ENCODE results near the gene COLEC11. TPM values are rescaled to one million over a fixed set of nuclear protein-coding genes. Genes with fewer than 3 reads are reported as not detected.
A peak's percentile ranks its signal among the peaks of the same experiment; 100 is the strongest.

Gene COLEC11
- total RNA-seq, 1 donor from 2014 or later: not detected

DNA sequence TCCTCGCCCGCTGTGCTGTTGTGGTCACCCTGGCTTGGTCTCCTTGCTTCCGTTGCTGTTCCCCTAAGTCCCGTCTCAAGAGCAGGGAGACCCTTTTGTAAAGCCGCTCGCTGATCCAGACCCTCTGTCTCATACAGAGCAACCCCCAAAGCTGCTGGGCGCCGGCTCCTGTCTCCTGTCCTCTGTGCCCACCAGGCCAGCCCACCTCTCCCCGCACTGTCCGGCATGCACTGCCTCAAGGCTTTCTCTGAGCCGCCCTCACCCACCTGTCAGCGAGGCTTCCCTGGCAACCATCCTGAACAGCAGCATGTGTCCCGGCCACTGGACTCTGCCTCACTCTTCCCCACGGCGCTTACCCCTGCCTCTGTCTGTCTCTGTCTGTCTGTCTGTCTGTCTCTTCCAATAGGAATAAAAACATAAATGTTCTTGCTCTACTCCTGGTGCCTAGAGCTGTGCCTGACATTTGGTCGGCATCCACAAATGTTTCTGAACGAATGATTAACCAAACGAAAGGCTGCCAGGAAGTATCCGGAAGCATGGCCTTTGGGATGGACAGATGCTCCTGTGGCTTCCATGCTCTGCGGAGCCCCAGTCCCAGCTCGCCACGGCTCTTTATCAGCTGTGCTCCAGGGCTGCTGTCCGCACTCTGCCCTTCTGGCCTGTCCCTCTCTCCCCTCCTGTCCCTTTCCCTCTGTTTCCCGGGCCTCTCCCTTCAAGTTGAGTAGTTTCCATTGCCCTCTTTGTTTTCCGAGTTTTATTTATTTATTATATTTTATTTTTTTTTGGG is 7.8 kb downstream of the COLEC11 start:
- TF ChIP-seq, protein P1, sequence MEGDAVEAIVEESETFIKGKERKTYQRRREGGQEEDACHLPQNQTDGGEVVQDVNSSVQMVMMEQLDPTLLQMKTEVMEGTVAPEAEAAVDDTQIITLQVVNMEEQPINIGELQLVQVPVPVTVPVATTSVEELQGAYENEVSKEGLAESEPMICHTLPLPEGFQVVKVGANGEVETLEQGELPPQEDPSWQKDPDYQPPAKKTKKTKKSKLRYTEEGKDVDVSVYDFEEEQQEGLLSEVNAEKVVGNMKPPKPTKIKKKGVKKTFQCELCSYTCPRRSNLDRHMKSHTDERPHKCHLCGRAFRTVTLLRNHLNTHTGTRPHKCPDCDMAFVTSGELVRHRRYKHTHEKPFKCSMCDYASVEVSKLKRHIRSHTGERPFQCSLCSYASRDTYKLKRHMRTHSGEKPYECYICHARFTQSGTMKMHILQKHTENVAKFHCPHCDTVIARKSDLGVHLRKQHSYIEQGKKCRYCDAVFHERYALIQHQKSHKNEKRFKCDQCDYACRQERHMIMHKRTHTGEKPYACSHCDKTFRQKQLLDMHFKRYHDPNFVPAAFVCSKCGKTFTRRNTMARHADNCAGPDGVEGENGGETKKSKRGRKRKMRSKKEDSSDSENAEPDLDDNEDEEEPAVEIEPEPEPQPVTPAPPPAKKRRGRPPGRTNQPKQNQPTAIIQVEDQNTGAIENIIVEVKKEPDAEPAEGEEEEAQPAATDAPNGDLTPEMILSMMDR (IDR thresholded peaks at IDR 0.05): no peak
- Mint-ChIP-seq H3K9me3 (ENCODE audit: unreplicated experiment) (no peaks in the 10 kb centered on the region), H3K36me3 (ENCODE audit: unreplicated experiment) (no peaks in the 10 kb centered on the region), H3K27ac (ENCODE audit: unreplicated experiment) (no peak overlapping the region), H3K27me3 (ENCODE audit: unreplicated experiment) (peaks cover 3% of the 10 kb centered on the region), H3K4me3 (ENCODE audit: unreplicated experiment) (no peak overlapping the region), H3K4me1 (ENCODE audit: unreplicated experiment) (no peaks in the 10 kb centered on the region)
- DNase-seq (ENCODE audit: extremely low spot score, unreplicated experiment): peak; percentile 82

DNA sequence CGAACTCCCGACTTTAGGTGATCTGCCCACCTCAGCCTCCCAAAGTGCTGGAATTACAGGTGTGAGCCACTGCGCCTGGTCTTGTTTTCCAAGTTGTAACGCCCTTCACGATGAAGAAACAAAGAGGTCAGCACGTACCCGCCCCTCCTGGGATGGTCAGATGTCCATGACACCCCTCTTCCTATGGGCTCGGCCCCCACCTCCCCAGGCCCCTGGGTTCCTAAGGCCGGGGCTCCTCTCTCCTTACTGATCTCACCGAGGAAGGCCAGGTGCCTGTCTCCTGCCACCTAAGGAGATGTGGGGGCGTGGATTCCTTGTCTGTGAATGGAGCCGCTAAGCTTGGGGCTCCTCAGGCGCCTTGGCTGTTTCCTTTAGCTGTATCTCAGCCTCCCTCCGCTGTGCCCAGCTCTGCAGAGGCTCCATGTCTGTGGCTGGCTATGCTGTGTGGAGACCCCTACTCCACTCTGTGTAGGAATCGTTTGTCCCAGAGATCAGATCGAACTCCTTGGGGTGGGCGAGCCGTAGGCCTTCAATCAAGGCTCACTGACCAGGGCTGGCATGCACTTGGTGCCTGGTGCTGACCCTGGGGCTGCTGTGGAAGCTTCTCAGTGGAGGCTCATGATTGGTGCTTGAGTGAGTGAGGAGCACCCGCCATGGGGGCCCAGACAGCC is 8.8 kb downstream of the COLEC11 start:
- H3K4me1 Mint-ChIP-seq (ENCODE audit: unreplicated experiment): no peaks in the 10 kb centered on the region
- H3K27me3 Mint-ChIP-seq (ENCODE audit: unreplicated experiment): no peaks in the 10 kb centered on the region
- no peaks in the 10 kb centered on the region for H3K36me3 Mint-ChIP-seq (ENCODE audit: unreplicated experiment)
- H3K4me3 Mint-ChIP-seq (ENCODE audit: unreplicated experiment): no peak overlapping the region
- TF ChIP-seq, protein P1 (IDR thresholded peaks at IDR 0.05): no peak
- no peaks in the 10 kb centered on the region for H3K9me3 Mint-ChIP-seq (ENCODE audit: unreplicated experiment)
- no peak overlapping the region for H3K27ac Mint-ChIP-seq (ENCODE audit: unreplicated experiment)
- DNase-seq (ENCODE audit: extremely low spot score, unreplicated experiment): peak; percentile 70

DNA sequence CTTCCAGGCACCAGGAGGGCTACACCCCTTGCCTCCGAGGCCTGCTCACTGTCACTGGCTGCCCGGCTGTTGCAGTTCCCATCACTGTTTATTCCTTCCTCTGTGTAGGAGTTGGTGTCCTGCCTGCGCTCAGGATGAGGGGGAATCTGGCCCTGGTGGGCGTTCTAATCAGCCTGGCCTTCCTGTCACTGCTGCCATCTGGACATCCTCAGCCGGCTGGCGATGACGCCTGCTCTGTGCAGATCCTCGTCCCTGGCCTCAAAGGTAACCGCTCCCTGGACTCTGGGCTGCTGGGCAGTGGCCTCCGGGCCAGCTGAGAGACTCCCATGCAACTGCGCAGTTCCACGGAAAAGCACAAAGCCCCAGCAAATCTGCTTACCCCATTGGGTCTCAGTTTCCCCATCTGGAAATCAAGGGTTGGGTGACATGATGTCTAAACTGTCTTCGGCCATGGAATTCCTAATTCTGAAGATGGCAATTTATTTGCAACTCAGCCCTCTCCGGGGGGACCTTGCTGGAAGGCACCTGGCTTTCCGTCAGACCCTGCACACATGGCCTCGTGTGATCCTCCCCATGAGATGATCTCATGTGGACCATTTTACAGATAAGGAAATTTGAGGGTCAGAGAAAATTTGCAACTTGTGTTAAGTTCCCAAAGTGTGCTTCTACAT is 9.4 kb downstream of the COLEC11 start:
- TF ChIP-seq, protein P1 (IDR thresholded peaks at IDR 0.05): no peak
- H3K9me3 Mint-ChIP-seq (ENCODE audit: unreplicated experiment): no peaks in the 10 kb centered on the region
- DNase-seq (ENCODE audit: extremely low spot score, unreplicated experiment): peak; percentile 81
- H3K27me3 Mint-ChIP-seq (ENCODE audit: unreplicated experiment): no peaks in the 10 kb centered on the region
- H3K36me3 Mint-ChIP-seq (ENCODE audit: unreplicated experiment): no peaks in the 10 kb centered on the region
- H3K4me3 Mint-ChIP-seq (ENCODE audit: unreplicated experiment): no peak overlapping the region
- no peak overlapping the region for H3K27ac Mint-ChIP-seq (ENCODE audit: unreplicated experiment)
- no peaks in the 10 kb centered on the region for H3K4me1 Mint-ChIP-seq (ENCODE audit: unreplicated experiment)

DNA sequence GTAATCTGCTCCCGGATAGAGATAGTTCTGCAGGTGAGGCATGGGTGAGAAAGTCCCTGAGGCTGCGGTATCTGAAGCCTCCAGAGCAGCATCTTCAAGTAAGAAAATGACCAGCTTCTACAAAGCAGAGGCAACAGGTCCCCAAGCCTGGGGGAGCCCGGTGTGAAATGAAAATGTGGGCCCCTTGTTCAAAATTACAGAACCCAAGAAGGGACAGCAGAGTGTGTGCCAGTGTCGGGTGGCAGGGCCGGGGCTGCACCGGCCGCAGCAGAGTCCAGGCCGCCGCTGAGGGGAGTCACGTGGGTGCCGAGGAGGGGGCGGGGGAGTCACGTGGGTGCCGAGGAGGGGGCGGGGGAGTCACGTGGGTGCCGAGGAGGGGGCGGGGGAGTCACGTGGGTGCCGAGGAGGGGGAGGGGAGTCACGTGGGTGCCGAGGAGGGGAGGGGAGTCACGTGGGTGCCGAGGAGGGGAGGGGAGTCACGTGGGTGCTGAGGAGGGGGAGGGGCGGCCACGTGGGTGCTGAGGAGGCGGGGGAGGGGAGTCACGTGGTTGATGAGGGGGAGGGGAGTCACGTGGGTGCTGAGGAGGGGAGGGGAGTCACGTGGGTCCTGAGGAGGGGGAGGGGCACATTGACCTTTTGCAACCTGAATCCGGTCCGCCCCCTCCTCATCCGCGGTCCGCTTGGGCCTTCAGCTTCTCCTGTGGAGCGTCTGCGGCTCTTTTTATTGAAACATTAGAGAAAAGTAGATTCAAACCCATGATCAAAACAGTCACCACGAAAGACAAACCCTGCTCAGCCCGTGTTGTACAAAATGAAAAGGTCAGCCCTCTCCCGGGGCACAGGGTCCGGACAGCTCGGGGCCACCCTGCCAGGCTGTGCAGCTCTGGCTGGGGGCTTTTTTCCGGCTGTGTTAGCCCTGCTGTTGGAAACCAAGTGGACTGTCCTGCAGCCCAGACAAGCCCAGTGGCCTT is 10.4 kb downstream of the COLEC11 start:
- TF ChIP-seq, protein P1 (IDR thresholded peaks at IDR 0.05): no peak
- no peak overlapping the region for H3K27ac Mint-ChIP-seq (ENCODE audit: unreplicated experiment)
- no peaks in the 10 kb centered on the region for H3K4me1 Mint-ChIP-seq (ENCODE audit: unreplicated experiment)
- DNase-seq (ENCODE audit: extremely low spot score, unreplicated experiment): peak; percentile 76
- H3K27me3 Mint-ChIP-seq (ENCODE audit: unreplicated experiment): peaks cover 3% of the 10 kb centered on the region
- no peaks in the 10 kb centered on the region for H3K36me3 Mint-ChIP-seq (ENCODE audit: unreplicated experiment)
- no peak overlapping the region for H3K4me3 Mint-ChIP-seq (ENCODE audit: unreplicated experiment)
- no peaks in the 10 kb centered on the region for H3K9me3 Mint-ChIP-seq (ENCODE audit: unreplicated experiment)

Measured in osteocyte (in vitro differentiated cells).